Rectal smooth muscle tissue (tissue), 1 donor: ENCODE results near the gene LETM1.
"Not testable (repeated sequence)": the region's sequence is repeated elsewhere in the genome, so short reads cannot be mapped to it uniquely, and the experiment has no call there.

ENCODE experiments used
- H3K27ac ChIP-seq: one replicate; pipeline ENCODE4 v1.7.0; 2013; ENCODE audit warnings: low read depth, low read length, inconsistent platforms
- H3K27me3 ChIP-seq: one replicate; pipeline ENCODE4 v1.7.0; 2013; ENCODE audit warnings: low read length; ENCODE audit not compliant: control insufficient read depth, insufficient read depth
- H3K36me3 ChIP-seq: one replicate; pipeline ENCODE4 v1.7.0; 2013; ENCODE audit warnings: low read length; ENCODE audit not compliant: control insufficient read depth, insufficient read depth
- H3K4me1 ChIP-seq: one replicate; pipeline ENCODE4 v1.7.0; 2013; ENCODE audit warnings: low read length; ENCODE audit not compliant: control insufficient read depth, insufficient read depth
- H3K4me3 ChIP-seq: one replicate; pipeline ENCODE4 v1.7.0; 2013; ENCODE audit warnings: low read length
- H3K9ac ChIP-seq: one replicate; pipeline ENCODE4 v1.7.0; 2013; ENCODE audit warnings: low read length

LETM1 gene

DNA sequence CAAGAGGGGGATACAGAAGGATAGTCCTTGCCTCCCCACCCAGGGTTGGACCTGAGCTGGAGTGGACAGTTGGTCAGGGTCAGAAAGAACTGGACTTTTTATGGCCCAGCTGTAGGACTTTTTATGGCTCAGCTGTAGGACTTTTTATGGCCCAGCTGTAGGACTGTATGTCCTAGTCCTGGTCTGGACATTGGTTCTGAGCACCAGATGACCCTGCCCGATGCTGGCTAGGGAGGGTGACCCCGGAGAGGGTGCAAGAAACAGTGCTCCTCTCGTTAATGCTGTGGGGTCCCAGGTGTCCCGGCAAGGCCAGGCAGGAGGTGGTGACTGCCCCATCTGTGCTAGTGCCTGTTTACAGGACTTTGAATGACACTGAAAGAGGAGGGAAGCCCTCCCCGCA is 2.0 kb upstream of the LETM1 start:
- Histone ChIP-seq H3K9ac (no peak overlapping the region), H3K27ac (no peak overlapping the region), H3K27me3 (no peaks in the 10 kb centered on the region), H3K4me3 (no peak overlapping the region), H3K4me1 (peaks cover 10% of the 10 kb centered on the region), H3K36me3 (no peaks in the 10 kb centered on the region)

DNA sequence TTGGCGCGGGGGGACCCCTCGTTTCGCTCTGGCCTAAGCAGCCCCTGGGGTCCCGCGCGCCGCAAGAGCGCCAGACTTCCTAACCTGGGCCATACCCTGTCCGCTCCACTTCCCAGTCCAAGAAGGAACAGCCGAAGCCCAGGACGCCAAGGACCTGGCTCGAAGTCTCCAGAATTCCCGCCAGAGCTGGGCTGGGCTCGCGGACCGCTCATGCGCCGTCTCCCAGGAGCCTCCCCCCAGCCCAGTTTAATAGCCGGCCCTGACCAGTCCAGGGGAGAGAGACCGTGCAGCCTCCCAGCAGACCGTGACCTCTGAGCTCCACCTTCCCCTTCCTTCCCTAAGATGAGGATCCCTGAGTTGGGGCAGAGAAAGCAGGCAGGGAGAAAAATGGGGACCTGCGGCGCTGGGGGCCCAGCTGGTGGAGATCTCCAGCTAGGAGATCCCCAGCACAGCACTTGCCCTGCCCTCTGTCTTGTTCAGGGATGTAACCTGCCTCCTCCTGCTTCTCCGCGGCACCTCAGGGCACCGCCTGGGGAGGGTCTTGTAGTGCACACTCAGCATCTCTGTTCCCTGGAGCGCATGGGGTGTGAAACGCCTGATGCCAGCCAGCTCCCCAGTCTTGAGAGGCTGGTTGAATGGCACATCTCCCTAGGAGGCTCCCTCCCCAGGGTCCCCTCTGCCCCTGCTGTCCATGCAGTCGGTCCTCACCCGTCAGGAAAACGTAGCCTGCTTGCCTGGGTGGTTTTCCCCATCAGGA is 1.2 kb upstream of the LETM1 start:
- Histone ChIP-seq H3K36me3 (no peaks in the 10 kb centered on the region), H3K4me1 (peaks cover 10% of the 10 kb centered on the region), H3K27me3 (no peaks in the 10 kb centered on the region), H3K4me3 (peak overlapping the region; percentile 91), H3K27ac (peak overlapping the region; percentile 70), H3K9ac (peak overlapping the region; percentile 44)

- peak overlapping the region; percentile 85 for H3K4me3 ChIP-seq
- H3K27ac ChIP-seq, result peak overlapping the region; percentile 54
- H3K9ac ChIP-seq, result peak overlapping the region; percentile 50
- peaks cover 10% of the 10 kb centered on the region for H3K4me1 ChIP-seq
- no peaks in the 10 kb centered on the region for H3K36me3 ChIP-seq
- no peaks in the 10 kb centered on the region for H3K27me3 ChIP-seq
Observed at GRCh38 chr4:1855333-1856070, 454 bp downstream of the LETM1 start.

DNA sequence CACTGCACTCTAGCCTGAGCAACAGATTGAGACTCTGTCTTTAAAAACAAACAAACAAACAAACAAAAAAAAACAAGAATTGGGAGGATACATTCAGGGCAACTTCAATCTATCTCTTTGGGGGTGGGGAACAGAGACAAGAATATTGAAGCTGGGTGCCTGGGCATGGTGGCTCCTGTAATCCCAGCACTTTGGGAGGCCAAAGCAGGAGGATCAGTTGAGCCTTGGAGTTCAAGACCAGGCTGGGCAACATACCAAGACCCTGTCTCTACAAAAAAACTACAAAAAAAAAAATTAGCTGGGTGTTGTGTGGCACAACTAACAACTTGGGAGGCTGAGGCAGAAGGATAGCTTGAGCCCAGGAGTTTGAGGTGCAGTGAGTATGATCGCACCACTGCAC is 1.2 kb downstream of the LETM1 start:
- Histone ChIP-seq H3K36me3 (no peaks in the 10 kb centered on the region), H3K27ac (no peak overlapping the region), H3K4me3 (peak overlapping the region; percentile 85), H3K4me1 (peaks cover 10% of the 10 kb centered on the region), H3K27me3 (no peaks in the 10 kb centered on the region), H3K9ac (no peak overlapping the region)

DNA sequence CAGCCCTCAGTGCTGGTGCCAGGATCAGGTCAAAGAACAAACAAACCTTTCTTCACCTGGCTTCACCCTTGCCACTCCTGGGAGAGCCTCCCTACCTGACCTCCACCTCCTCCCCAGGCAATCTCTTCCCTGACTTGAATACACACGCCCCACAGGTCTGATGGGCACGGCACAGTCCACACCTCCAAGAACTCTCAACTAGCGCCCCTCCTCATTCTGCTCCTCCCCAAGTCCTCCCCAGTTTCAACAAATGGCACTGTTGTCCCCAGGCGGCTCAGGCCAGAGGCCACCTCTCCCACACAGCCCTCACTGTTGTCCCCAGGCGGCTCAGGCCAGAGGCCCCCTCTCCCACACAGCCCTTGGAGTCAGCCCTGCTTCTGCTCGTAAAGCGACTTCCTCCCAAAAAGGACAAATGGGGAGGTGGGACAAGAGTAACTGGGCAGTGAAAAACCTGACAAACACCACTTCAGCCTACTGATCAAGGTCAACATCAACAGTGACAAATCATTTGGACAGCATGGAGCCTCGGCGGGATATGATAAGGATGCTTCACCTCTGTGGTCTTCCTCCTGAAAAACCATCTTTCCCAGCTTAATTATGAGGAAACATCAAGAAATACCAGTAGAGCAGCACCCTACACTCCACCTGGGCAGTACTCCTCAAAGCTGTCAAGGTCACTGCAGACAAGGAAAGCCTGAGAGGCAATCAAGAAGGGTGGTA is 2.9 kb downstream of the LETM1 start:
- no peaks in the 10 kb centered on the region for H3K27me3 ChIP-seq
- H3K36me3 ChIP-seq, result no peaks in the 10 kb centered on the region
- H3K4me1 ChIP-seq, result peaks cover 10% of the 10 kb centered on the region
- H3K4me3 ChIP-seq, result no peak overlapping the region
- H3K9ac ChIP-seq, result no peak overlapping the region
- H3K27ac ChIP-seq, result no peak overlapping the region

GRCh38 chr4:1851575-1852410 is 4.2 kb downstream of the LETM1 start:
- no peak overlapping the region for H3K9ac ChIP-seq
- peaks cover 5% of the 10 kb centered on the region for H3K4me1 ChIP-seq

DNA sequence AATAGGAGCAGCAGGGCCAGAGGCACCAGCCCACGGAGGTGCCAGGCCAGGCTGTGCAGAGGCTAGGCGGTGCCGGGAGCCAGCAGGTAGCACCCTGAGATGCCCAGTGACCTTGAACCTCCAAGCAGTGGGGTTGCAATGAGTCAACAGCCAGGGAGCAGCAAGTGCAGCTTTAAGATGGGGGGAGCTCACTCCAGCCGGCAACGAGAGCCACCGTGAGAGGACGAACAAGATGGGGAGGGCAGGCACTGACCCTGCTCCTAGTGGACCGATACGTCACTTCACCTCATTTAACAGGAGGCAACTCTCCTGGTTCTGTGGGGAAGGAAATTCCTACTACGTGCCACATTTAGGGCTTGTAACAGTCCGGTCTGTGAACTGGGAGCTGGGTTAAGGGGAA is 4.8 kb downstream of the LETM1 start:
- Histone ChIP-seq H3K27ac (no peak overlapping the region), H3K9ac (no peak overlapping the region), H3K36me3 (no peaks in the 10 kb centered on the region), H3K27me3 (no peaks in the 10 kb centered on the region), H3K4me1 (peaks cover 5% of the 10 kb centered on the region), H3K4me3 (no peak overlapping the region)

More at GRCh38 chr4:1851575-1852410, 4.2 kb downstream of the LETM1 start:
- Histone ChIP-seq H3K4me3 (no peak overlapping the region), H3K27ac (no peak overlapping the region), H3K27me3 (no peaks in the 10 kb centered on the region), H3K36me3 (no peaks in the 10 kb centered on the region)

- no peaks in the 10 kb centered on the region for H3K27me3 ChIP-seq
- peaks cover 5% of the 10 kb centered on the region for H3K4me1 ChIP-seq
- no peak overlapping the region for H3K27ac ChIP-seq
- H3K4me3 ChIP-seq, result no peak overlapping the region
- H3K9ac ChIP-seq, result no peak overlapping the region
- no peaks in the 10 kb centered on the region for H3K36me3 ChIP-seq
Observed at GRCh38 chr4:1850276-1850675, 5.7 kb downstream of the LETM1 start.

DNA sequence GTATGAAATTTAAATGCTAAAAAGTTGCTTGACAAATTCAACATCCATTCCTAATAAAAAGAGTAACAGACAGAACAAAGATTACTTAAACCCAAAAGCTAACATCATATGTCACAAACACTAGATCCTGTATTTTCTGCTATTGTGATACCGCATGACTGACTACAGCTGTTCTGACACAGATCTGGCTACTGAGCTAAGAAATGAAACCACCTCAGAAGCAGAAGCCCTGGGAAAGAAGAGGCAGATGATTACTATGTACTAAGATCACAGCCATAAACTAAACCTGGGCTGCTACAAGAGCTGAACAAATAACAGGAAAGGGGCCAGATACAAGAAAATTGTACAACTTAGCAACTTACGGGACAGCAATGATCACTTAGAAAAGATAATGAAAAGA is 9.4 kb downstream of the LETM1 start:
- Histone ChIP-seq H3K4me3 (no peak overlapping the region), H3K9ac (no peak overlapping the region), H3K27me3 (no peaks in the 10 kb centered on the region), H3K36me3 (peaks cover 8% of the 10 kb centered on the region), H3K27ac (no peak overlapping the region), H3K4me1 (no peaks in the 10 kb centered on the region)

- not testable (repeated sequence) for H3K27ac ChIP-seq, H3K4me1 ChIP-seq, H3K4me3 ChIP-seq, H3K9ac ChIP-seq, H3K27me3 ChIP-seq
- H3K36me3 ChIP-seq, result peaks cover 14% of the 10 kb centered on the region
Observed at GRCh38 chr4:1844618-1845017, 11.3 kb downstream of the LETM1 start.

DNA sequence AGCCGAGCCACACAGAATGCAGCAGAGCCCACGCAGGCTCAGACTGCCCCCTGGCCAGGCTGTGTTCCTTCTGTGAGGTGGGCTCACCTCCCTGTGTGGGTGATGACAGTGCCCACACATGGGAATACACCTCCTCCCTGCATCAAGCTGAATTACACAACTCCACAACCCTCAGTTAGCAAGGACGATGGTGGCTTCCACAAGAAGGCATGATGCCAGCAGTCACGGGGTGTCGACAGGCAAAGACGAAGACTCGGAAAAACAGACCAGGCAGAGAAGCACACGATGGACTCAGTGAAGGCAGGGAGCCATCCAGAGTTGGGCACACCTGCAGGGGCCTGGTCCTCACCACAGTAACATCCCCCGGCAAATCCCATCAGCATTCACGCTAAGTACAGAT is 12.1 kb downstream of the LETM1 start:
- H3K9ac ChIP-seq, result no peak overlapping the region
- no peaks in the 10 kb centered on the region for H3K4me1 ChIP-seq
- no peak overlapping the region for H3K4me3 ChIP-seq
- H3K36me3 ChIP-seq, result peaks cover 18% of the 10 kb centered on the region
- H3K27me3 ChIP-seq, result no peaks in the 10 kb centered on the region
- no peak overlapping the region for H3K27ac ChIP-seq

GRCh38 chr4:1842993-1843448 is 12.9 kb downstream of the LETM1 start:
- Histone ChIP-seq H3K4me3 (no peak overlapping the region), H3K4me1 (no peaks in the 10 kb centered on the region), H3K27ac (no peak overlapping the region), H3K9ac (no peak overlapping the region), H3K36me3 (peaks cover 18% of the 10 kb centered on the region), H3K27me3 (no peaks in the 10 kb centered on the region)
